NCI-H1105 (cell line): Measurements from ENCODE around the gene DDIT3.
"Not testable (repeated sequence)": the region's sequence is repeated elsewhere in the genome, so short reads cannot be mapped to it uniquely, and the experiment has no call there.

Experiments
- DNase-seq: peaks from one replicate; lab custom pipeline; 2025; lab: John Stamatoyannopoulos, UW

The DDIT3 gene

DNA sequence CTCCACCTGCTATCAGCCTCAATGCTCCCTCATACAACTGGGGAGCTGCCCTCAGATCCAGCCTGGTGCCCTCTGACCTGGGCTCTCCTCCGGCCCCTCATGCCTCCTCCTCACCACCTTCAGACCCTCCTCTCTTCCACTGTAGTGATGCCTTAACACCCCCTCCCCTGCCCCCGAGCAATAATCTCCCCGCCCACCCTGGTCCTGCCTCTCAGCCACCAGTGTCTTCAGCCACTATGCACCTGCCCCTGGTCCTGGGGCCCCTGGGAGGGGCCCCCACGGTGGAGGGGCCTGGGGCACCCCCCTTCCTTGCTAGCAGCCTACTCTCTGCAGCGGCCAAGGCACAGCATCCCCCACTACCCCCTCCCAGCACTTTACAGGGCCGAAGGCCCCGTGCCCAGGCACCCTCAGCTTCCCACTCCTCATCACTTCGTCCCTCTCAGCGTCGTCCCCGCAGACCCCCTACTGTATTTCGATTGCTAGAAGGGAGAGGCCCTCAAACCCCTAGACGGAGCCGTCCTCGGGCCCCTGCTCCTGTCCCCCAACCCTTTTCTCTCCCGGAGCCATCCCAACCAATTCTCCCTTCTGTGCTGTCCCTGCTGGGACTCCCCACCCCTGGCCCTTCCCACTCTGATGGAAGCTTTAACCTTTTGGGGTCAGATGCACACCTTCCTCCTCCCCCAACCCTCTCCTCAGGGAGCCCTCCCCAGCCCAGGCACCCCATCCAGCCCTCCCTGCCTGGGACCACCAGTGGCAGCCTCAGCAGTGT is 5.5 kb upstream of the DDIT3 start:
- no peak for DNase-seq

DNA sequence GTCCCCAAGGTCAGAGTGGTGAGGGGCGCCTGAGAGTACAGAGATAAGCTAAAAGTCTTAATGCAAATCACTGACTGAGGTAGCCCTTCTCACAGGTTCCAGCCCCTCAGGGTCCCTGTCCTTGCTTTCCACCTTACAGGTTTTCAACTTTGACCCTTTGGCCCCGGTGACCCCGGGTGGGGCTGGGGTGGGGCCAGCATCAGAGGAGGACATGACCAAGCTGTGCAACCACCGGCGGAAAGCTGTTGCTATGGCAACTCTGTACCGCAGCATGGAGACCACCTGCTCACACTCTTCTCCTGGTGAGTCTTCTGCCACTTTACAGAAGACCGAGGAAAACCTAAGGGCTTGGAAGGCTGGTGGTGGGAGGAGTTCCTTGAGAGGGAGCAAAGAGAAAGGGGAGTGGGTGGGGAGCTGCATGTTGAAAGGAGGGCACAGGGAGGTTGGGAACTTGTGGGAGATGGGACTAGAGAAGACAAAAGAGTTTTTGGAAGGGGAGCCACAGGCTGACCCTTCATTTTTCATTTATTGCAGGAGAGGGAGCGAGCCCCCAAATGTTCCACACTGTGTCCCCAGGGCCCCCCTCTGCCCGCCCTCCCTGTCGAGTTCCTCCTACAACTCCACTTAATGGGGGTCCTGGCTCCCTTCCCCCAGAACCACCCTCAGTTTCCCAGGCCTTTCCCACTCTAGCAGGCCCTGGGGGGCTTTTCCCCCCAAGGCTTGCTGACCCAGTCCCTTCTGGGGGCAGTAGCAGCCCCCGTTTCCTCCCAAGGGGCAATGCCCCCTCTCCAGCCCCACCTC is 4.7 kb upstream of the DDIT3 start:
- DNase-seq: no peak

DNA sequence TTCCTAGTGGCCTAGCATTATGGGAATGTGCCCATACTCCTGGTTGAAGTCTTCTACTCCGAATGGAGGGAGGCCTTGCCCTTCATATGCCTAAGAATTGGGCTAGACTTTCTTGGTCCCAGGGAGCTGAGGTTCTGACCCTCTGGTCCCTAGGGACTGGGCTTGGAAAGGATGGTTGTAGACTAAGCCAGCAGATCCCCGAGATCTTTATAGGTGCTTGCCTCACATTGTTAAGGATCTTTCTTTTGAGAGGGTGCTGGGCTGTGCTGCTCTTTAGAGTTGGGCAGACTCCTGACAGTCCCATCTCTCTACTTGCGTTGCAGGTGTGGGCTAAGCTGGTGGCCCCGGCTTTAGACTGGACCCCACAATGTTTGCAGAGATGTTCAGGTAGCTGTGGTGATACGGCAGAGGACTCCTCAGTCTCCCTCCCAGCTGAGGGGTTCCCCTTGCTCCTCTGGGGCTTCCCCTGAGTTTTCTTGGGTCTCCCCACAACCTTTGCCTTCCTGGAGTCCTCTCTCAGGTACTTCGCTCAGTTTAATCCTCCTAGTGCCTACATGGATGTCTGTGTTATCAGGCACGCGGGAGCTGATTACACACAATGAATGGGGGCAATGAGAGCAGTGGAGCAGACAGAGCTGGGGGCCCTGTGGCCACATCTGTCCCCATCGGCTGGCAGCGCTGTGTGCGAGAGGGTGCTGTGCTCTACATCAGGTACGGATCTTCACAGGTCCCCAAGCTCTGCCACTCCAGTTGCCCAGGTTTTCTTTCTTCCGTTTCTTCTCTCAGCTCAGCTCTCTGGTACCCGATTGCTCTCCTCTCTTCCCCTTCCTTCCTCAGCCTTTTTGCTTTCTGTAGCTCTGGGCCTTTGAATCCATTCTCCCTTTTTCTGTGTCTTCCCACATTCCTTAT is 3.6 kb upstream of the DDIT3 start:
- DNase-seq: no peak

DNA sequence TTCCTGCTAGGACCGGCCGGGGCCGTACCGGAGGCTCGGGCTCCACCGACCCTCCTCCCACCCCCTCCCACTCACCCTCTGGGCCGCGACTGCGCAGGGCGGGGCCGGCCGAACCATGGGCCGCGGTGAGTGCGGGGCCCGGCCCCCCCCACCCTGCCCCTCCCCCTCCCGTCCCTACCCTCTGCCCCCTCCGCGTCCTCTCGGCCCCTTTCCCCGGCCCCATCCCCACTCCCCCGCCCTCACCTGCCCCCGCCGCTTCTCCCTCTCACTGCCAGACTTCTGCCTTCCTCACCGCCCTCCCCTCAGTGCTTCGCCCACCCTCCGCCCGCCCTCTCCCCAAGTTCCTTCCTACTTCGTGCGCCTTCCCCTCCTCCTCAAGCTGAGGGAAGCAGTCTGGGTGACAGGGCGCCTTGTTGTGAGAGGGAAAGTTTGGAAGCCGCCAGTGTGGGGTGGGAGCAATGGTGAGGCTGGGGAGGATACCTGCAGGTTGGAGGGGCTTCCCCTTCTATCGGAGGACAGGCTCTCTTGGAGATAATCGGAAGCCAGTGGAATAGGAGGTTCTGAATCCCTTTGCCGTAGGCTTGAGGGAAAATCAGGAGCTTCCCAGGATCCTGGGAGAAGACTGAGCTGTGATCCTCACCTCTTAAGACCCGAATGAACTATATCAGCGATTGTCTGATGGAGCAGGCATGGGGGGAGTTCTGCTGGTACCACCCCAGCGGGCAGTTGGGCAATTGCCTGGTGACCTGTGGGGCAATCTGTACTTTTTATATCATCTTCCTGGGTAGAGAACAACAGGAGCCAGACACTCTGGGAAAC is 2.8 kb upstream of the DDIT3 start:
- DNase-seq: no peak

DNA sequence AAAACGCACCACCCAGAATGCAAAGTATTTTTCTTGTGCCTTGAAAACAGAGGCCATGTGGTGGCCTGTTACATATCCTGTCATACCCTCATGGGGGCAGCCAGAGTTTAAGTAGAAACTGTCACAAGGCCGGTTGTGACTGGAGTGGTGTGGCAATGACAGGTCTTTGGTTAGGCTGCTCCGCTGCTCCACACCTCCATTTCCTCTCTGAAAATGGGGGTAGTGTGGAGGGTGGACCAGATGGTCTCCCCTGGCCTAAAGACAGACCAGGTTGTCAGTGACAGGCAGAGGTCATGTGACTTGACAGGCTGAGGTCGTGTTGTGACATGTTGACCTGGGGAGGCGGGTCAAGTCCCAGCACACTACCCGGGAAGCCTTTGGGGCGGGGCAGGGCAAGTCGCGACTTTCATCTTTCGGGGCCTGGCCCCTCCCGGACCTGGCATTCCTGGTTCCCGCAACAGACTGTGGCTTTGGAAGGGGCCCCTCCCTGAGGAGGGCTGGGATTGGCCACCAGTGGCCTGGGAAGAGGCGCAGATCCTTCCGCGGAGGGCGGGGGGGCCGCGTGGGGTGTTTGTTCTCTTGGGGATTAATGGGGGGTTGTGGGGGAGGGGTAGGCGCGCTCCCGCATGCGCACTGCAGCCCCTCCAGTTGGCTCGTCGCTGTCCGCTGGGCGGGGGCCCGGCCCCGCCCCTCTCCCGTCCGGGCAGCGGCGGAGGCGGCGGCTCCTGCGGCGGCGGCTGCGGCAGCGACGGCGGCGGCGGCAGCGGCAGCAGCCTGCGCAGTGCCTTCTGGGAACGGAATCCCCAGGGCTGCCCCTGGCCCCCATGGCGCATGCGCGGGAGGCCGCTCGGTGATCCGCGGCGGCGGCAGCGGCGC is 1.9 kb upstream of the DDIT3 start, which contains the start of gene MBD6:
Gene MBD6 (plus strand): TSS at position 814 of the 876 bp plus-strand sequence. CDS start 1,480 bp downstream, outside the sequence.
- peak; percentile 79 for DNase-seq

DNA sequence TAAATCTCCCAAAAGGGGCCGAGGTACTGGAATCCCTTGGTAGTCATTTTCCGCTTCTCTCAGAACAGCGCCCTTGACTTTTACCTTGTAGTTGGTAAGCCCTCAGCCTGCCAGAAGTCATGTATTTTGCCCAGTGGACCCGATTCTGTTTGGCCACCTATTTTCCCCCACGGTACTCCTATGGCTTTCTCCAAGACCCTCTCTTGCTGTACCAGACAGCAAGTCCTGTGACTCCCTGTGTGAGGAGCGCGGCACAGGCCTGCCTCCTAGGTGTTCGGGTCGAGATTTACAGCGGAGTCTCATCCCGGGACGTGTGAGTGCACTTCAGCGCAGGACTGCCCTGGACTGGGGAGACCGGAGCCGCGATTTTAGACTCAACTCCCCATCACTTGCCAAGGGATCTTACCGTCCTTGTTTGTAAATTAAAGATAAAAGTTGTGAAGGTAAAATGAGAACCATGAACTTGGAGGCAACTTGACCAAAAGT is 1.3 kb upstream of the DDIT3 start:
- no peak for DNase-seq

DNA sequence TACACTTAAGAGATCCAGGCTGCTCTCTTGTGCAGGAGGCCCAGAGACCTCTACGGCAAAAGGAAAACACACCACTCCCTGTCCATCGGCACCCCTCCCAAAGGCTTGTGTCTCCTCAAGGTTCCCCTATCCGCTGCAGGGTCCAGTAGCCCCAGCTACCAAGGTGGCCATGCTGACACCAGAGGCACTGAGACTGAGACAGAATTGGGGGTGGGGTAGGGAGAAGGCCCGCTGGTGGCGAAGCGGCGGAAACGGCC is 590 bp downstream of the DDIT3 start:
- no peak for DNase-seq

DNA sequence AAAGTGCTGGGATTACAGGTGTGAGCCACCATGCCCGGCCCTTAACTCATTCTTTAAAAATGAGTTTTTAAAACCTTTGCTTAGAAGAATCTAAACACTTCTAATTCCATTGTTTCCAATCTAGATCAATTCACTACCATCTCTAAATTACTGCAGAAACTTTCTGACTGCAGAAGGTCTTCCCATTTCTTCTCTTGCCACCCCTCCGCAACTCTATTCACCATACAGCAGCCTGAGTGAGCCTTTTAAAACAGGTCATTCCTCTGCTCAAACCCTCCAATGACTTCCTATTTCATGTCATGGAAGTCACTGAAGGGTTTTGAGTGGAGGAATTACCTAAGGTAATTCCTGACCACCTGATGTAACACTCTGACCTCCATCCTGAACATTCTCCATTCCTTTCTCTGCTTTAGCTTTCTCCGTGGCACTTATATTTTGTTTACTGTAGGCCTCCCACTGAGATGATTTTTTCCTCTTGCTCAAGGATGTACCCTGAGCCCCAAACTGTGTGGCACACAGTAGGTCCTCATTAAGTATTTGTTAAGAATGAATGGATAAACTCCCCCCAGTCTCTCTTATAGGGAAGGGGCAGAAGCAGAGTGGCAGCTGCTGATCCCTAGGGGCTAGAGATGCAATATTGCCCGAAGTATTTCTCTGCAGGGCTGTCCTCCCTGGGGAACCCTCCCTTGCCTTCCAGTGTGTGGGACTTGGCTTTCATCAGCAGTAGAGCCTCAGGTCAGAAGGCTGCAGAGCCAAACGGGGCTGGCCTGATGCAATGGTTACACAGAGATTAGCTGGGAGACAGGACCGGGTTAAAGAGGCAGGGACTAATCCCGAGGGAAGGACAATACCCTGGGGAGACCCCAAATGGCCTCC is 1.2 kb downstream of the DDIT3 start:
- DNase-seq: no peak

DNA sequence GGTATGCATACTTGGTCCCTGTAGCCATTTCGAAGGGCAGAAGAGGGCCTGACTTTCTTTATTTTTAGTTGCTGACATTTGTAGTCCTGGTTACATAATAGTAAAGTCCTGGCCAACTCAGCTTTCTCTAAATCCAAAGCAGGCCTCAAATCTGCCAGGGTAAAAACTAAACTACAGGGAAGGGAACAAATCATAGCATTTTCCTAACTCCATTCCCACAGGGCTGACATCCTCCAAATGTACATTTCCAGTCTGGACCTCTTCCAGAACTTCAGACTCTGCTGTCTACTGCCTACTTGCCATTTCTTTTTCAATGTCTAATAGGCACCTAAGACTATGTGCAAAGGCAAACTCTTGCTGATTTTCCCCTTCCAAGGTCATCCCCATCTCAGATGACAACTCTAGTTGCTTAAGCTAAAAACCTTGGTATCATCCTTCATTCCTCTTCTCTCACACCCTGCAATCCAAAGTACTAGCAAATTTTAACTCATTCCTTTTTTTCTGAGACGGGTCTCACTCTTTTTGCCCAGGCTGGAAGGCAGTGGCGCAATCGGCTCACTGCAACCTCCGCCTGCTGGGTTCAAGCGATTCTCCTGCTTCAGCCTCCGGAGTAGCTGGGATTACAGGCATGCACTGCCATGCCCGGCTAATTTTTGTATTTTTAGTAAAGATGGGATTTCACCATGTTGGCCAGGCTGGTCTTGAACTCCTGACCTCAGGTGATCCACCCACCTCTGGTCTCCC is 2.0 kb downstream of the DDIT3 start:
- DNase-seq: no peak

DNA sequence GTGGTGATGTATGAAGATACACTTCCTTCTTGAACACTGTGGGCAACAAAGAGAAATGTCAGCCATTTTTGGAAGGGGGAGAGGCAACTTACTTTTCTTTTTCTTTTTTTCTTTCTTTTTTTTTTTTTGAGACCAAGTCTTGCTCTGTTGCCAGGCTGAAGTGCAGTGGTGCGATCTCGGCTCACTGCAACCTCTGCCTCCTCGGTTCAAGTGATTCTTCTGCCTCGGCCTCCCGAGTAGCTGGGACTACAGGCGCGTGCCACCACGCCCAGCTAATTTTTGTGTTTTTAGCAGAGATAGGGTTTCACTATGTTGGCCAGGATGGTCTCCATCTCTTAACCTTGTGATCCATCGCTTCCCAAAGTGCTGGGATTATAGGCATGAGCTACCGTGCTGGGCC is 2.6 kb downstream of the DDIT3 start:
- not testable (repeated sequence) for DNase-seq

DNA sequence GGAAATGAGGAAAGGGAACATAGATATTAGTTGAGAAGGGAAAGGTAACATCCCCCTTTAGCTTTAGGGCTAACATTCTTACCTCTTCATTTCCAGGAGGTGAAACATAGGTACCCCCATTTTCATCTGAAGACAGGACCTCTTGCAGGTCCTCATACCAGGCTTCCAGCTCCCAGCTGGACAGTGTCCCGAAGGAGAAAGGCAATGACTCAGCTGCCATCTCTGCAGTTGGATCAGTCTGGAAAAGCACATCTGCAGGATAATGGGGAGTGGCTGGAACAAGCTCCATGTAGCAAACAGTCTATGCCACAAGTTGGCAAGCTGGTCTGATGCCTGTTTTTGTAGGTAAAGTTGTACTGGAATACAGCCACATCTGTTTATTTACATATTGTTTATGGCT is 3.1 kb downstream of the DDIT3 start:
- DNase-seq: no peak

DNA sequence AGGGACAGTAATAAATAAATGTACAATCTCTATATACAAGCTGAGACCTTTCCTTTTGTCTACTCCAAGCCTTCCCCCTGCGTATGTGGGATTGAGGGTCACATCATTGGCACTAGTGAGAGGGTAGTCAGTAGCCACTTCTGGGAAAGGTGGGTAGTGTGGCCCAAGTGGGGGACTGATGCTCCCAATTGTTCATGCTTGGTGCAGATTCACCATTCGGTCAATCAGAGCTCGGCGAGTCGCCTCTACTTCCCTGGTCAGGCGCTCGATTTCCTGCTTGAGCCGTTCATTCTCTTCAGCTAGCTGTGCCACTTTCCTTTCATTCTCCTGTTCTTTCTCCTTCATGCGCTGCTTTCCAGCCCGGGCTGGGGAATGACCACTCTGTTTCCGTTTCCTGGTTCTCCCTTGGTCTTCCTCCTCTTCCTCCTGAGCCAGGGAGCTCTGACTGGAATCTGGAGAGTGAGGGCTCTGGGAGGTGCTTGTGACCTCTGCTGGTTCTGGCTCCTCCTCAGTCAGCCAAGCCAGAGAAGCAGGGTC is 3.6 kb downstream of the DDIT3 start:
- DNase-seq: no peak

DNA sequence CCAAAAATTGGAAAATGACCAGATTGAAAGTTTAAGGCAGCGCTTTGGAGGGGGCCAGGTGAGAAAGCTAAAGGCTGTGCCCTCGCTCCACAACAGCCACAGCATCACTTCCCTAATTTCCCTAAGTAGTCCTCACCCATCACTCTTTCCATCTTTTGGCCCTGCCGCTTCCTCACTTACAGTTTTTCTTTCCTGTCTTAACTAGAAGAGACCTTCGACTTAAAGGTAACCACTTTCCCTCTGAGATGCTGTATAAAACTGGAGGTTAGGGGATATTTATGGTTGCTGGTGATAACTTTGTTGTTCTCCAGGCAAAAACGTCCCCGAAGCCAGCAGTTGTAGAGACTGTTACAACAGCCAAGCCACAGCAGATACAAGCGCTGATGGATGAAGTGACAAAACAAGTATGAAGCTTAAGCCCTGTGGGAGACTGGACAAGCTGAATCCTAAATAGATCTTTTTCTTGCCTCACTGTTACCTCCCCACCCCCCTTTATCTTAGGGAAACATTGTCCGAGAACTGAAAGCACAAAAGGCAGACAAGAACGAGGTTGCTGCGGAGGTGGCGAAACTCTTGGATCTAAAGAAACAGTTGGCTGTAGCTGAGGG is 4.3 kb downstream of the DDIT3 start:
- DNase-seq: no peak

DNA sequence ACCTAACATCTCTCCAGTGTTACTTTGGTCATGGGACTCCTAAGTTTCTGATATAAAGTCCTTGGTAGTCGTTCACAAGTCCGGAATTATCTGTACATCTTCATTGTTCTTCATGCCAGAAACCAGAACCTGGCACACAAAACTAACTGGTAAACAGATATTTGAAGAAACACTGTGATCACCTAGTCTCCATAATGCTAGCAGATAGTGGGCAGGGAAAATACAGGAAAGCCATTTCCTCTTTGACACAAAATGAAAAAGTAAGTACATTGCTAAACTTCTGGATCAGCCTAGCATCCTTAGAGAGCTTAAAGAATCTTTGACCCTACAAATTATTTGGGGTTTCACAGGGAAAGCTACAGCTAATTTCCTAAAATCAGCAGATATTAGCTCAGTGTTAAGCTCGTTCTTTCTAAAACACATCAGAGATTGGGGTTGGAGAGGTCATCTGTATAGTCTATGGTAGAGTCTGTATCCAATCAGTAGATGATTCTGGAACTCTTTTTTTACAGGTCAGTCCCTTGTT is 4.8 kb downstream of the DDIT3 start:
- no peak for DNase-seq

DNA sequence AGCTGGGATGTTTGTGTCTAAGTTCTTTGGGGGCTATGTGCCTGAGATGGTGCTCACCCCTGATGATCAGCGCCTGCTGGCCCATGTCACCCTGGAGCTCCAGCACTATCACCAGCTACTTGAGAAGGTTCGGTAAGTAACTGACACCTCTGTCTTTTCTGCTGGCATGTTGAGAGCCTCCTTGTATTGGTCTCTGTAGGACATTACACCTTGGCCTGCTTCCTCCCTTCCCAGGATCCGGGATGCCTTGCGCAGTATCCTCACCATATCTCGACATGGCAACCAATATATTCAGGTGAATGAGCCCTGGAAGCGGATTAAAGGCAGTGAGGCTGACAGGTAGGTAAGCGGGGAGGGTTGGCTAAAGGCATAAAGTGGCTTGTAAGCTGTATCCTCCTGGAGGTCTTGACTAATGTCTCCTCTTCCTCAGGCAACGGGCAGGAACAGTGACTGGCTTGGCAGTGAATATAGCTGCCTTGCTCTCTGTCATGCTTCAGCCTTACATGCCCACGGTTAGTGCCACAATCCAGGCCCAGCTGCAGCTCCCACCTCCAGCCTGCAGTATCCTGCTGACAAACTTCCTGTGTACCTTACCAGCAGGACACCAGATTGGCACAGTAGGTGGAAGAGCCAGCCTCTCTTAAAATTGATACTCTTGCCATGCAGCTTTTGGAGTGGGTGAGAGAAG is 5.5 kb downstream of the DDIT3 start:
- DNase-seq: no peak

DNA sequence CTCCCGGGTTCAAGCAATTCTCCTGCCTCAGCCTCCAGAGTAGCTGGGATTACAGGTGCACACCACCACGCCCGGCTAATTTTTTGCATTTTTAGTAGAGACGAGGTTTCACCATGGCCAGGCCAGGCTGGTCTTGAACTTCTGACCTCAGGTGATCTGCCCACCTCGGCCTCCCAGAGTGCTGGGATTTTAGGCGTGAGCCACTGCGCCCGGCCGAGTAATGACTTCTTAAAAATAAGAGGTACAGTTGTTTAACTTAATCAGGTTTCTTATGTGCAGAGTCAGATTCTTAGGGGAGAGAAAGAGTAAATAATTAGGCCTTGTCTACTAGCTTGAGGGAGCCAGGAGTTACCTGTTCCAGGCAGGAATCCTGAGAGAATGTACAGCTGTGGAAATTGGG is 6.1 kb downstream of the DDIT3 start:
- DNase-seq: not testable (repeated sequence)

DNA sequence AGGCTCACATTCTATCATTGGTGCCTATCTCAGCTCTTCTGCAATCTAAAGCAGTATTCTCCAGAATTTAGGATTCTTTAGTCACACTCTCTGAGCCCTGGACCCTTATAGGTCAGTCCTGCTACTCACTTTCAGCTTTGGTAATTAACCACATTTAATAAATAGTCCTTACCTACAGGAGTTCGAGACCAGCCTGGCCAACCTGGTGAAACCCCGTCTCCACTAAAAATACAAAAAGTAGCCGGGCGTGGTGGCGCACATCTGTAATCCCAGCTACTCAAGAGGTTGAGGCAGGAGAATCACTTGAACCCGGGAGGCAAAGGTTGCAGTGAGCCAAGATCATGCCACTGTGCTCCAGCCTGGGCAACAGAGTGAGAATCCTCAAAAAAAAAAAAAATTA is 6.6 kb downstream of the DDIT3 start:
- not testable (repeated sequence) for DNase-seq
